ENCODE measurements around the gene ENTPD6.

ENTPD6 gene

DNA sequence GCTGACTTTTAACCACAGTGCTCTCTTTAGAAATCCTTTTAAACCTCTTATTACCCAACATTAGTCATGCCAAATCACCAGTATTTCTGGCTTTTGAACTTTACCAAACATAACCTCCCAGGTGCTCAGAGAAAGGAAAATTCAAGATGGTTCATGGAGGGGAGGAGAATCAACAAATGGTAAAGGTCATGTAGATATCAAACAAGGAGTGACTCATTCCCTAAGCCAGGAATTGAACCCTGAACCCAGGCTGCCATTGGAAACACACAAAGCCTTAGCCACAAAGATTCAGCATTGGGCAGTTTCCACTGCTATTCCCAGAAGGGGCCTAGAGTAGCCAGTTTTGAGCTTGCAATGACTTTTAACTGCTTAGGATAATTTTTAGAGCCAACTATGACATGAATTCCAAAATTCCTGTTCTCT is 21.6 kb upstream of the ENTPD6 start:
- Histone ChIP-seq H3K9me3 (ENCODE audit: control insufficient read depth, insufficient read depth, low read depth, low read length) (no peaks in the 10 kb centered on the region), H3K36me3 (ENCODE audit: control insufficient read depth in 2 of 2, insufficient read depth in 1 of 2, low read length in 2 of 2) (no peaks in the 10 kb centered on the region), H3K27ac (ENCODE audit: extremely low read depth, low read depth, low read length) (no peak overlapping the region), H3K4me1 (ENCODE audit: control insufficient read depth, insufficient read depth, low read length) (no peaks in the 10 kb centered on the region), H3K4me3 (ENCODE audit: low read depth, low read length) (no peak overlapping the region)
- no peak for TF ChIP-seq ZNF266 (tag by site-specific recombination; IDR thresholded peaks at IDR 0.05; ENCODE audit: low read depth)
- no peak for TF ChIP-seq ZNF76 (tag by site-specific recombination; IDR thresholded peaks at IDR 0.05; ENCODE audit: borderline replicate concordance, low read depth)
- TF ChIP-seq ZNF830 (tag by site-specific recombination; IDR thresholded peaks at IDR 0.05; ENCODE audit: low read depth), result no peak
- TF ChIP-seq ZNF501 (tag by site-specific recombination; IDR thresholded peaks at IDR 0.05), result no peak
- TF ChIP-seq PRDM6 (tag by site-specific recombination; IDR thresholded peaks at IDR 0.05), result no peak
- no peak for TF ChIP-seq ZNF211 (tag by site-specific recombination; IDR thresholded peaks at IDR 0.05; ENCODE audit: low read depth)
- TF ChIP-seq ZSCAN18 (tag by site-specific recombination; IDR thresholded peaks at IDR 0.05), result no peak
- ChIA-PET CTCF (interaction anchor here (0.6 to 1.0 kb wide), 5 partner anchors 19 to 710 kb away, joined by 3 to 6 read pairs (median 3); no protein-coding TSS in a partner anchor), POLR2A (no interaction called here)

DNA sequence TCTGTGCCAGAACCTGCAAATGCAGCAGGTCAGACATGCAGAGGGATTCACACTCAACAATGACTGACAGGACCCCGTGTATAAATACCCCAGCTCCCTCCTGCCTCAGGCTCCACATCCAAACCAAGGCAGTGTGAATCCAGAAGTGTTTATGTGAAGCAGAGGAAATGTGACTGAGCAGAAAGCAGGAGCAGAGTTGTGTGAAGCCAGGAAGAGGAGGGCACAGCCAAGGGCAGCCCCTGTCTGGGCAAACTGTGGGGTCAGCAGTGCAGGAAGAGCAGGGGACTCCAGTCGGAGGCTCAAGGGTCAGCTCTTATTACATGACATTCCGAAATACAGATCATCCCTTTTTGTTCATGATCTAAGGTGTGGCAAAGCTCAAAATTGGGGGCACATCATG is 19.3 kb upstream of the ENTPD6 start:
- no peaks in the 10 kb centered on the region for H3K9me3 ChIP-seq (ENCODE audit: control insufficient read depth, insufficient read depth, low read depth, low read length)
- H3K4me1 ChIP-seq (ENCODE audit: control insufficient read depth, insufficient read depth, low read length), result no peaks in the 10 kb centered on the region
- POLR2A ChIA-PET, result no interaction called here
- CTCF ChIA-PET, result interaction anchor here (0.6 to 1.1 kb wide), 2 partner anchors 119 to 577 kb away, joined by 3 read pairs; no protein-coding TSS in a partner anchor
- no peak overlapping the region for H3K27ac ChIP-seq (ENCODE audit: extremely low read depth, low read depth, low read length)
- no peak overlapping the region for H3K4me3 ChIP-seq (ENCODE audit: low read depth, low read length)
- no peak for TF ChIP-seq ZNF558 (tag by site-specific recombination; IDR thresholded peaks at IDR 0.05)
- no peak for TF ChIP-seq ZNF132 (tag by site-specific recombination; IDR thresholded peaks at IDR 0.05; ENCODE audit: borderline replicate concordance)
- TF ChIP-seq ZNF37A (tag by site-specific recombination; IDR thresholded peaks at IDR 0.05), result peak; percentile 82
- H3K36me3 ChIP-seq (ENCODE audit: control insufficient read depth in 2 of 2, insufficient read depth in 1 of 2, low read length in 2 of 2), result no peaks in the 10 kb centered on the region

DNA sequence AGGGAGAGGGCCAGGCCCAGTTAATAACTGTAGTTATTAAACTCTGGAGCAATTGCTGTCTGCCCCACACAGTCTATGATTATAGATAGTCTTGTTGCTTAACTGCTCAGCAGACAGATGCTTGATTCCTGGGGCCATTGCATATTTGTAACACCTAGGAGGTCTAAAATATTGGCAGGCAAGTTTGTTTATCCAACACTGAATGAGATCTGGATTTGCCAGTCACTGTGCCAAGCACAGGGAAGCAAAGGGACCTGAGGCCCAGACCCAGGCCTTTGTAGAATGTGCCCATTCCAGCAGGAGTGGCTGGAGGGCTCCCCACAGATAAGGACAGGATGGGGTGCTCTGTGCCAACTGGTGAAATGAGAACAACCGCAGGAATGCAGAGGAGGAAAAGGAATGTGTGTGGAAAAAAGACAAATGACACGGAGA is 17.6 kb upstream of the ENTPD6 start:
- Histone ChIP-seq H3K36me3 (ENCODE audit: control insufficient read depth in 2 of 2, insufficient read depth in 1 of 2, low read length in 2 of 2) (no peaks in the 10 kb centered on the region), H3K9me3 (ENCODE audit: control insufficient read depth, insufficient read depth, low read depth, low read length) (no peaks in the 10 kb centered on the region), H3K4me1 (ENCODE audit: control insufficient read depth, insufficient read depth, low read length) (no peaks in the 10 kb centered on the region), H3K4me3 (ENCODE audit: low read depth, low read length) (no peak overlapping the region), H3K27ac (ENCODE audit: extremely low read depth, low read depth, low read length) (no peak overlapping the region)
- no peak for TF ChIP-seq ZNF174 (tag by site-specific recombination; IDR thresholded peaks at IDR 0.05)
- no peak for TF ChIP-seq KLF8 (tag by site-specific recombination; IDR thresholded peaks at IDR 0.05)
- TF ChIP-seq ZNF138 (tag by site-specific recombination; IDR thresholded peaks at IDR 0.05; ENCODE audit: borderline replicate concordance), result no peak
- no peak for TF ChIP-seq ZNF311 (tag by site-specific recombination; IDR thresholded peaks at IDR 0.05; ENCODE audit: borderline replicate concordance)
- TF ChIP-seq ZNF777 (tag by site-specific recombination; IDR thresholded peaks at IDR 0.05; ENCODE audit: borderline replicate concordance), result no peak
- TF ChIP-seq, protein P1, sequence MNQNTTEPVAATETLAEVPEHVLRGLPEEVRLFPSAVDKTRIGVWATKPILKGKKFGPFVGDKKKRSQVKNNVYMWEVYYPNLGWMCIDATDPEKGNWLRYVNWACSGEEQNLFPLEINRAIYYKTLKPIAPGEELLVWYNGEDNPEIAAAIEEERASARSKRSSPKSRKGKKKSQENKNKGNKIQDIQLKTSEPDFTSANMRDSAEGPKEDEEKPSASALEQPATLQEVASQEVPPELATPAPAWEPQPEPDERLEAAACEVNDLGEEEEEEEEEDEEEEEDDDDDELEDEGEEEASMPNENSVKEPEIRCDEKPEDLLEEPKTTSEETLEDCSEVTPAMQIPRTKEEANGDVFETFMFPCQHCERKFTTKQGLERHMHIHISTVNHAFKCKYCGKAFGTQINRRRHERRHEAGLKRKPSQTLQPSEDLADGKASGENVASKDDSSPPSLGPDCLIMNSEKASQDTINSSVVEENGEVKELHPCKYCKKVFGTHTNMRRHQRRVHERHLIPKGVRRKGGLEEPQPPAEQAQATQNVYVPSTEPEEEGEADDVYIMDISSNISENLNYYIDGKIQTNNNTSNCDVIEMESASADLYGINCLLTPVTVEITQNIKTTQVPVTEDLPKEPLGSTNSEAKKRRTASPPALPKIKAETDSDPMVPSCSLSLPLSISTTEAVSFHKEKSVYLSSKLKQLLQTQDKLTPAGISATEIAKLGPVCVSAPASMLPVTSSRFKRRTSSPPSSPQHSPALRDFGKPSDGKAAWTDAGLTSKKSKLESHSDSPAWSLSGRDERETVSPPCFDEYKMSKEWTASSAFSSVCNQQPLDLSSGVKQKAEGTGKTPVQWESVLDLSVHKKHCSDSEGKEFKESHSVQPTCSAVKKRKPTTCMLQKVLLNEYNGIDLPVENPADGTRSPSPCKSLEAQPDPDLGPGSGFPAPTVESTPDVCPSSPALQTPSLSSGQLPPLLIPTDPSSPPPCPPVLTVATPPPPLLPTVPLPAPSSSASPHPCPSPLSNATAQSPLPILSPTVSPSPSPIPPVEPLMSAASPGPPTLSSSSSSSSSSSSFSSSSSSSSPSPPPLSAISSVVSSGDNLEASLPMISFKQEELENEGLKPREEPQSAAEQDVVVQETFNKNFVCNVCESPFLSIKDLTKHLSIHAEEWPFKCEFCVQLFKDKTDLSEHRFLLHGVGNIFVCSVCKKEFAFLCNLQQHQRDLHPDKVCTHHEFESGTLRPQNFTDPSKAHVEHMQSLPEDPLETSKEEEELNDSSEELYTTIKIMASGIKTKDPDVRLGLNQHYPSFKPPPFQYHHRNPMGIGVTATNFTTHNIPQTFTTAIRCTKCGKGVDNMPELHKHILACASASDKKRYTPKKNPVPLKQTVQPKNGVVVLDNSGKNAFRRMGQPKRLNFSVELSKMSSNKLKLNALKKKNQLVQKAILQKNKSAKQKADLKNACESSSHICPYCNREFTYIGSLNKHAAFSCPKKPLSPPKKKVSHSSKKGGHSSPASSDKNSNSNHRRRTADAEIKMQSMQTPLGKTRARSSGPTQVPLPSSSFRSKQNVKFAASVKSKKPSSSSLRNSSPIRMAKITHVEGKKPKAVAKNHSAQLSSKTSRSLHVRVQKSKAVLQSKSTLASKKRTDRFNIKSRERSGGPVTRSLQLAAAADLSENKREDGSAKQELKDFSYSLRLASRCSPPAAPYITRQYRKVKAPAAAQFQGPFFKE (tag by site-specific recombination; IDR thresholded peaks at IDR 0.05; ENCODE audit: borderline replicate concordance), result no peak
- ChIA-PET POLR2A (no interaction called here), CTCF (interaction anchor here (0.7 to 3.2 kb wide), 7 partner anchors 13 to 184 kb away, joined by 4 to 24 read pairs (median 8); partner anchors contain the start of genes APMAP and PYGB)

All from HEK293 (cell line).